SK-N-SH treated with all-trans-retinoic acid at 6 μM for 48 hours (cell line): Measurements from ENCODE around the gene SEPTIN3.

Experiments
- ATAC-seq: fragments of 200-7000 bp; cut with Tn5 transposase; 3 replicates; pipeline ENCODE4 v1.9.1; 2020; ENCODE audit warnings: mild to moderate bottlenecking, moderate library complexity
- ARNTL ChIP-seq: fragments of 450-650 bp; formaldehyde crosslinking; IDR thresholded peaks from 2 replicates; pipeline ENCODE4 v1.5.0; 2020; ENCODE audit warnings: low read depth, mild to moderate bottlenecking, moderate library complexity, borderline replicate concordance
- BACH2 ChIP-seq: fragments of 250-450 bp; sonication (Bioruptor Pico); IDR thresholded peaks from 2 replicates; pipeline ENCODE4 v1.9.0; 2021; ENCODE audit warnings: mild to moderate bottlenecking, borderline replicate concordance
- CREB5 ChIP-seq: fragments of 250-450 bp; sonication (Bioruptor Pico); IDR thresholded peaks from 2 replicates; pipeline ENCODE4 v1.5.1; 2020; ENCODE audit warnings: low read depth, mild to moderate bottlenecking, moderate library complexity
- CSDC2 ChIP-seq: fragments of 250-450 bp; sonication (Bioruptor Pico); IDR thresholded peaks from 2 replicates; pipeline ENCODE4 v1.5.0; 2020; ENCODE audit warnings: mild to moderate bottlenecking, moderate library complexity
- CSRNP3 ChIP-seq: fragments of 250-450 bp; sonication (Bioruptor Pico); IDR thresholded peaks from 2 replicates; pipeline ENCODE4 v1.5.1; 2021; ENCODE audit warnings: mild to moderate bottlenecking, moderate library complexity
- ESRRG ChIP-seq: fragments of 250-450 bp; sonication (Bioruptor Pico); IDR thresholded peaks from 2 replicates; pipeline ENCODE4 v1.6.1; 2021; ENCODE audit warnings: mild to moderate bottlenecking
- GLIS3 ChIP-seq: fragments of 250-450 bp; sonication (Bioruptor Pico); IDR thresholded peaks from 2 replicates; pipeline ENCODE4 v1.5.0; 2020; ENCODE audit warnings: mild to moderate bottlenecking, moderate library complexity
- ISL1 ChIP-seq: fragments of 250-450 bp; sonication (Bioruptor Pico); IDR thresholded peaks from 2 replicates; pipeline ENCODE4 v2.1.2; 2022; ENCODE audit warnings: mild to moderate bottlenecking, moderate library complexity
- OSR1 ChIP-seq: fragments of 250-450 bp; sonication (Bioruptor Pico); IDR thresholded peaks from 2 replicates; pipeline ENCODE4 v1.8.0; 2022; ENCODE audit warnings: moderate library complexity, mild to moderate bottlenecking, inconsistent platforms
- PATZ1 ChIP-seq: fragments of 250-450 bp; sonication (Bioruptor Pico); IDR thresholded peaks from 2 replicates; pipeline ENCODE4 v1.8.0; 2020; ENCODE audit warnings: mild to moderate bottlenecking, moderate library complexity, borderline replicate concordance
- POU6F1 ChIP-seq: fragments of 250-450 bp; sonication (Bioruptor Pico); IDR thresholded peaks from 2 replicates; pipeline ENCODE4 v1.8.0; 2021; ENCODE audit warnings: low read depth, mild to moderate bottlenecking, moderate library complexity, borderline replicate concordance
- PPARA ChIP-seq: fragments of 250-450 bp; sonication (Bioruptor Pico); IDR thresholded peaks from 2 replicates; pipeline ENCODE4 v1.5.0; 2020; ENCODE audit warnings: mild to moderate bottlenecking, borderline replicate concordance
- RARB ChIP-seq: fragments of 250-450 bp; sonication (Bioruptor Pico); IDR thresholded peaks from 2 replicates; pipeline ENCODE4 v1.8.0; 2021; ENCODE audit warnings: mild to moderate bottlenecking, moderate library complexity
- TCF4 ChIP-seq: fragments of 250-450 bp; sonication (Bioruptor Pico); IDR thresholded peaks from 2 replicates; pipeline ENCODE4 v1.8.0; 2021; ENCODE audit warnings: mild to moderate bottlenecking, moderate library complexity, borderline replicate concordance
- TOX ChIP-seq: fragments of 250-450 bp; sonication (Bioruptor Pico); IDR thresholded peaks from 2 replicates; pipeline ENCODE4 v1.8.0; 2021; ENCODE audit warnings: mild to moderate bottlenecking, moderate library complexity, borderline replicate concordance
- TSHZ2 ChIP-seq: fragments of 250-450 bp; sonication (Bioruptor Pico); IDR thresholded peaks from 2 replicates; pipeline ENCODE4 v1.5.0; 2020; ENCODE audit warnings: mild to moderate bottlenecking, moderate library complexity
- ZC3H10 ChIP-seq: fragments of 250-450 bp; sonication (Bioruptor Pico); IDR thresholded peaks from 2 replicates; pipeline ENCODE4 v1.5.1; 2021; ENCODE audit warnings: mild to moderate bottlenecking, moderate library complexity
- ZFP30 ChIP-seq: fragments of 450-650 bp; formaldehyde crosslinking; IDR thresholded peaks from 2 replicates; pipeline ENCODE4 v1.5.0; 2022; ENCODE audit warnings: mild to moderate bottlenecking, moderate library complexity
- ZNF565 ChIP-seq: fragments of 450-650 bp; formaldehyde crosslinking; conservative IDR thresholded peaks from 2 replicates; pipeline ENCODE4 v1.5.0; 2020; ENCODE audit warnings: low read depth, mild to moderate bottlenecking, moderate library complexity
- ZNF70 ChIP-seq: fragments of 450-650 bp; formaldehyde crosslinking; IDR thresholded peaks from 2 replicates; pipeline ENCODE4 v1.5.0; 2020; ENCODE audit warnings: mild to moderate bottlenecking, moderate library complexity
- ZNF8 ChIP-seq: fragments of 450-650 bp; formaldehyde crosslinking; IDR thresholded peaks from 2 replicates; pipeline ENCODE4 v1.5.0; 2020; ENCODE audit warnings: mild to moderate bottlenecking, moderate library complexity

The SEPTIN3 gene

GRCh38 chr22:42010778-42011177 is 41.5 kb downstream of the SEPTIN3 start:
- no peak for TF ChIP-seq CREB5 (CRISPR knock-in tag)
- no peak for TF ChIP-seq CSRNP3 (CRISPR knock-in tag)
- TF ChIP-seq ISL1 (CRISPR knock-in tag): no peak
- TF ChIP-seq RARB (CRISPR knock-in tag): no peak
- TF ChIP-seq ESRRG (CRISPR knock-in tag): no peak
- no peak for TF ChIP-seq OSR1 (CRISPR knock-in tag)
- no peak for TF ChIP-seq TOX (CRISPR knock-in tag)
- TF ChIP-seq PATZ1 (CRISPR knock-in tag): no peak
- TF ChIP-seq ZNF8: no peak
- TF ChIP-seq TSHZ2 (CRISPR knock-in tag): no peak
- TF ChIP-seq PPARA: no peak
- TF ChIP-seq BACH2 (CRISPR knock-in tag): no peak
- no peak for TF ChIP-seq ZNF565 (CRISPR knock-in tag)
- ATAC-seq: no peak

- ATAC-seq: no peak
- TF ChIP-seq ISL1 (CRISPR knock-in tag) (no peak), CSRNP3 (CRISPR knock-in tag) (no peak)
- TF ChIP-seq, all 23 proteins: peak for 0
Measured at GRCh38 chr22:42013385-42013784, 44.1 kb downstream of the SEPTIN3 start.

GRCh38 chr22:42016111-42016510 is 46.9 kb downstream of the SEPTIN3 start:
- ATAC-seq: no peak
- TF ChIP-seq ZNF565 (CRISPR knock-in tag): no peak
- no peak for TF ChIP-seq BACH2 (CRISPR knock-in tag)
- TF ChIP-seq ESRRG (CRISPR knock-in tag): no peak
- no peak for TF ChIP-seq PATZ1 (CRISPR knock-in tag)
- TF ChIP-seq ZFP30 (CRISPR knock-in tag): no peak
- TF ChIP-seq OSR1 (CRISPR knock-in tag): no peak
- TF ChIP-seq POU6F1: no peak
- no peak for TF ChIP-seq GLIS3 (CRISPR knock-in tag)
- no peak for TF ChIP-seq TCF4
- TF ChIP-seq RARB (CRISPR knock-in tag): no peak
- no peak for TF ChIP-seq CSDC2 (CRISPR knock-in tag)
- TF ChIP-seq ZC3H10 (CRISPR knock-in tag): no peak
- TF ChIP-seq ARNTL (CRISPR knock-in tag): no peak
- TF ChIP-seq TSHZ2 (CRISPR knock-in tag): no peak
- TF ChIP-seq ZNF70 (CRISPR knock-in tag): no peak
